ENCODE data around the gene LATS2. TPM values are rescaled to one million over a fixed set of nuclear protein-coding genes. Genes with fewer than 3 reads are reported as not detected.

Gene LATS2
- total RNA-seq, 2 donors from 2014 or later, result 40.1 to 59.2 TPM

- no peak for TF ChIP-seq CTCF (IDR thresholded peaks at IDR 0.05)
- H3K36me3 ChIP-seq, result no peaks in the 10 kb centered on the region
- DNase-seq (ENCODE audit: low spot score) (no peak), ATAC-seq (ENCODE audit: insufficient number of reproducible peaks, low FRiP score, low read depth) (no peak)
- no peak overlapping the region for H3K4me3 ChIP-seq
- H3K27me3 ChIP-seq (replicated peaks; ENCODE audit: insufficient read depth), result no peaks in the 10 kb centered on the region
- H3K27ac ChIP-seq, result peak overlapping the region in 1 of 2 donors; percentile 53
- H3K9me3 ChIP-seq, result no peaks in the 10 kb centered on the region
- H3K4me1 ChIP-seq (ENCODE audit: control insufficient read depth in 1 of 2, low read depth in 2 of 2), result peaks cover 31 to 74% of the 10 kb centered on the region in 2 donors
Observed at GRCh38 chr13:21045100-21045499, 16.3 kb downstream of the LATS2 start.

DNA sequence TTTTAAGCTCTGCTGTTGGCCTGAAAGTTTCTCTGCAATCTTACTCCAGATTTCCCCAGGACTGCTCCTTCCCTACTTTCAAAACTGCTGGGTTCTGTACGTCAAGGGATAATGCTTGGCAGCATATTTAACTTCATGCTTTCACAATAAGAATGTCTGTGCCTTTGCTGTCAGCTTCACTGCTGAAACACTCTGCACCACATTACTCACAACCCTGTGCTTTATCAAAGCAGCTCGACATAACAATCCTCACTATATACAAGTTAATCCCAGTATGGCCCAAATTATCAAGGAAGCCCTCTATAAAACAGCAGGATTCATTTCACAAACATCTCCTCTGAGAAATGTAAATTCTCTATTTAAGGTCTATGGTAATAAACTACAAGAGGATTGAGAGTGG lies 17.5 kb downstream of the LATS2 start:
- no peaks in the 10 kb centered on the region for H3K36me3 ChIP-seq
- peak overlapping the region; percentile 2 for H3K4me3 ChIP-seq
- H3K9me3 ChIP-seq, result no peaks in the 10 kb centered on the region
- ATAC-seq (ENCODE audit: insufficient number of reproducible peaks, low FRiP score, low read depth), result no peak
- no peak for TF ChIP-seq CTCF (IDR thresholded peaks at IDR 0.05)
- peak overlapping the region in 1 of 2 donors; percentile 11 for H3K27ac ChIP-seq
- H3K4me1 ChIP-seq (ENCODE audit: control insufficient read depth in 1 of 2, low read depth in 2 of 2), result peaks cover 34 to 80% of the 10 kb centered on the region in 2 donors
- H3K27me3 ChIP-seq (replicated peaks; ENCODE audit: insufficient read depth), result no peaks in the 10 kb centered on the region
- no peak for DNase-seq (ENCODE audit: low spot score)

DNA sequence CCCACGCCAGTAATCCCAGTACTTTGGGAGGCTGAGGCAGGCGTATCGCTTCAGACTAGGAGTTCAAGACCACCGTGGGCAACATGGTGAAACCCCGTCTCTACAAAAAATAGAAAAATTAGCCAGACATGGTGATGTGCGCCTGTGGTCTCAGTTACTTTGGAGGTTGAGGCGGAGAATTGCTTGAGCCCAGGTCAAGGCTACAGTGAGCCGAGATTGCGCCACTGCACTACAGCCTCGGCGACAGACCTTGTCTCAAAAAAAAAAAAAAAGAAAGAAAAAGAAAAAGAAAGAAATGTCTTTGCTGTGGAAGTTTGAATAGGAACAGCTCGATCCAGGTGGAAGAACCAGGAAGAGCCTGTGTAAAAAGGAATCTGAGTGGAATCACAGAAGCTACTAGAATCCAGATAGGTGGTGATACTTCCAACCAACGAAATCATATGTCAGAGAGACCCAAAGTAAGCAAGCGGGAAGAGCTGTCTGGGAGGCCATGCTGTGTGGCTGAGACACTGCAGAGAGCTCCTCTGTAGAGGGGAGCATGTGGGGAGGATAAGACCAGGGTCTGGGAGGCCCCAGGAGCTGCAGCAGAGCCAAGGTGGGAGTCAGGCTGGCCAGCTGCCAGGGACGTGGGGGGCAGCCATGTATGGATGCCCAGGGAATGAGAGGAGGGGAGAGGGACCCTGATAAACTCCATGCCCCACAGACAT lies 21.1 kb downstream of the LATS2 start:
- Histone ChIP-seq H3K27me3 (replicated peaks; ENCODE audit: insufficient read depth) (no peaks in the 10 kb centered on the region), H3K4me3 (no peak overlapping the region), H3K27ac (no peak overlapping the region), H3K9me3 (no peaks in the 10 kb centered on the region), H3K36me3 (no peaks in the 10 kb centered on the region), H3K4me1 (ENCODE audit: control insufficient read depth in 1 of 2, low read depth in 2 of 2) (peaks cover 25 to 59% of the 10 kb centered on the region in 2 donors)
- DNase-seq (ENCODE audit: low spot score) (no peak), ATAC-seq (ENCODE audit: insufficient number of reproducible peaks, low FRiP score, low read depth) (no peak)
- TF ChIP-seq CTCF (IDR thresholded peaks at IDR 0.05), result no peak

GRCh38 chr13:21039097-21039800 lies 22.1 kb downstream of the LATS2 start:
- DNase-seq (ENCODE audit: low spot score) (no peak), ATAC-seq (ENCODE audit: insufficient number of reproducible peaks, low FRiP score, low read depth) (no peak)
- no peak for TF ChIP-seq CTCF (IDR thresholded peaks at IDR 0.05)
- H3K27ac ChIP-seq, result no peak overlapping the region
- H3K27me3 ChIP-seq (replicated peaks; ENCODE audit: insufficient read depth), result no peaks in the 10 kb centered on the region
- peaks cover 31 to 59% of the 10 kb centered on the region in 2 donors for H3K4me1 ChIP-seq (ENCODE audit: control insufficient read depth in 1 of 2, low read depth in 2 of 2)
- H3K4me3 ChIP-seq, result no peak overlapping the region
- no peaks in the 10 kb centered on the region for H3K36me3 ChIP-seq
- no peaks in the 10 kb centered on the region for H3K9me3 ChIP-seq

DNA sequence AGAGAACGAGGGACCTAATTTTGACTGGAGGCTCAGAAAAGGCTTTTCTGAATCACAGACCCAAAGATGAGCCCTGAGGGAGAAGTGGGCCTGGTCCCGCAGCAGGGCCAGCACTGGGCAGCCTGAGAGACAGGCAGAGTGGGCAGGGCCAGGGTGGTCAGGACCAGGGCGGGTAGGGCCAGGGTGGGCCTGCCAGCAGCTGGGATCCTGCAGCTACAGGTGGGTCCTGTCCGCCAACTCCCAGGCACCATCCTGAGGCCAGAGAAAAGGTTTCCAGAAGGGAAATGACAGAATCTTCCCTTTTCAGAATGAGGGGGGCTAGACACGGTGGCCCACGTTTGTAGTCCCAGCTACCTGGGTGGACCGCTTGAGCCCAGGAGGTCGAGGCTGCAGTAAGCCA lies 23.7 kb downstream of the LATS2 start:
- Histone ChIP-seq H3K9me3 (no peaks in the 10 kb centered on the region), H3K4me3 (no peak overlapping the region), H3K36me3 (no peaks in the 10 kb centered on the region), H3K27ac (no peak overlapping the region), H3K27me3 (replicated peaks; ENCODE audit: insufficient read depth) (no peaks in the 10 kb centered on the region), H3K4me1 (ENCODE audit: control insufficient read depth in 1 of 2, low read depth in 2 of 2) (peaks cover 28 to 60% of the 10 kb centered on the region in 2 donors)
- ATAC-seq (ENCODE audit: insufficient number of reproducible peaks, low FRiP score, low read depth) (no peak), DNase-seq (ENCODE audit: low spot score) (no peak)
- TF ChIP-seq CTCF (IDR thresholded peaks at IDR 0.05), result no peak
